Jurkat, Clone E6-1 (cell line): ENCODE data around the gene EML2.
"Not testable (repeated sequence)": the region's sequence is repeated elsewhere in the genome, so short reads cannot be mapped to it uniquely, and the experiment has no call there.

ENCODE experiments used
- DNase-seq: peaks from one replicate; pipeline ENCODE4 v3.0.0-alpha.2; 2011; ENCODE audit warnings: low read depth, low spot score
- H3K4me3 ChIP-seq: 2 replicates; pipeline ENCODE4 v1.5.1; 2011; ENCODE audit warnings: mild to moderate bottlenecking, low read length, control low read depth, moderate library complexity

EML2 gene

DNA sequence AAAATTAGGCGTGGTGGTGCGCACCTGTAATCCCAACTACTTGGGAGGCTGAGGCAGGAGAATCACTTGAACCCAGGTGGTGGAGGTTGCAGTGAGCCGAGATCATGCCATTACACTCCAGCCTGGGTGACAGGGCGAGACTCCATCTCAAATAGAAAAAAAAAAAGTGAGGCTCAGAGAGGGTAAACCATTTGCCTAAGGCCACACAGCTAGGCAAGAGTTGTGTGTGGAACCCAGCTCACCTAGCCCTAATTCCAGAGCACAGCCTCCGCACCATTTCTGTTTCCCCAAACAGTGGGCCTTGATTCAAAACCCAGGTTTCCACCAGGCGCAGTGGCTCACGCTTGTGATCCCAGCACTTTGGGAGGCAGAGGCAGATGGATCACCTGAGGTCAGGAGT is 11.0 kb downstream of the EML2 start:
- H3K4me3 ChIP-seq, DNase-seq: not testable (repeated sequence)

GRCh38 chr19:45623984-45624383 is 15.2 kb downstream of the EML2 start:
- DNase-seq, result no peak
- H3K4me3 ChIP-seq, result no peak overlapping the region

DNA sequence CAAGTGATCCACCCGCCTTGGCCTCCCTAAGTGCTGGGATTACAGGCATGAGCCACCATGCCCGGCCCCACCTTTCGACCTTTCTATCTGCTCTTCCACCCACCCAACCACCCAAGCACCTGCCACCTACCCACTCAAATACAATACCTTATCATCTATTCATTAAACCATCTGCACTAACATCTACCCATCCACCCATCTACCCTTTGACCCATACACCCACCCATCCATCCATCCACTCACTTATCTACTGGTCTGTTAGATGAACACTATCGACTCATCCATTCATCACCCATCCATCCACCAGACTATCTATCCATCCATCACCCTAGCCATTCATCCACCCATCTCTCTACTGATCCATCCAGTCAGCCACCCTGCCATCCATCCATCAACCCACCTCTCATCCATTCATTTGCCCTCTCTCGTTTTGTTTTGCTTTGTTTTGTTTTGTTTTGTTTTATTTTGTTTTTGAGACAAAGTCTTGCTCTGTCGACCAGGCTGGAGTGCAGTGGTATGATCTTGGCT is 17.2 kb downstream of the EML2 start:
- H3K4me3 ChIP-seq, result no peak overlapping the region
- no peak for DNase-seq

- no peak overlapping the region for H3K4me3 ChIP-seq
- no peak for DNase-seq
Measured at GRCh38 chr19:45621389-45621788, 17.8 kb downstream of the EML2 start.

DNA sequence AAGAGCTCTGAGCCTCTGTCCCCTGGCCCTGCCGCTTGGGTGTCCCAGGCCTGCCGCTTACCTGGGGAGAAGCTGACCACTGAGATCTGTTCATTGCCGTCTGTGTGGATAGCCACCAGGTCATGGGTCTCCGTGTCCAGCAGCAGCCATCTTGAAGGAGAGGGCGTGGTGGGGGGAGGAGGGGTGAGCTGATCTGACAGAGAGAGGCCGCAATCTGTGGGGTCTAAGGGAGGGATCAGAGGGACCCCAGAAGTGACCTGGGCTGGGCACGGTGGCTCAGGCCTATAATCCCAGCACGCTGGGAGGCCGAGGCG is 22.5 kb downstream of the EML2 start:
- H3K4me3 ChIP-seq, result no peak overlapping the region
- no peak for DNase-seq

- DNase-seq, result peak; percentile 87
- H3K4me3 ChIP-seq, result no peak overlapping the region
Measured at GRCh38 chr19:45615795-45616703, 23.1 kb downstream of the EML2 start.

DNA sequence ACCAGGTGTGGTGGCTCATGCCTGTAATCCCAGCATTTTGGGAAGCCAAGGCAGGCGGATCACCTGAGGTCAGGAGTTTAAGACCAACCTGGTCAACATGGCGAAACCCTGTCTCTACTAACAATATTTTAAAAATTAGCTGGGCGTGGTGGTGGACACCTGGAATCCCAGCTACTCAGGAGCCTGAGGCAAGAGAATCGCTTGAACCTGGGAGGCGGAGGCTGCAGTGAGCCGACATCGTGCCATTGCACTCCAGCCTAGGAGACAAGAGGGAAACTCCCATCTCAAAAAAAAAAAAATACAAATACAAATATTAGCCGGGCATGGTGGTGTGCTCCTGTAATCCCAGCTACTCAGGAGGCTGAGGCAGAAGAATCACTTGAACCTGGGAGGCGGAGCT is 24.1 kb downstream of the EML2 start:
- not testable (repeated sequence) for H3K4me3 ChIP-seq, DNase-seq

GRCh38 chr19:45613926-45614725 is 25.1 kb downstream of the EML2 start:
- no peak for DNase-seq
- no peak overlapping the region for H3K4me3 ChIP-seq

GRCh38 chr19:45608948-45609347 is 30.2 kb downstream of the EML2 start:
- DNase-seq, result no peak
- no peak overlapping the region for H3K4me3 ChIP-seq

GRCh38 chr19:45607071-45608029 is 31.8 kb downstream of the EML2 start:
- DNase-seq, result no peak
- H3K4me3 ChIP-seq, result peak overlapping the region; percentile 18

GRCh38 chr19:45601524-45602374 is 37.4 kb downstream of the EML2 start, which contains the start of gene GPR4:
Gene GPR4 (minus strand): TSS chr19:45602212. CDS start chr19:45591866, 10,346 bp downstream.
- no peak for DNase-seq
- H3K4me3 ChIP-seq, result no peak within 1 kb of the TSS

DNA sequence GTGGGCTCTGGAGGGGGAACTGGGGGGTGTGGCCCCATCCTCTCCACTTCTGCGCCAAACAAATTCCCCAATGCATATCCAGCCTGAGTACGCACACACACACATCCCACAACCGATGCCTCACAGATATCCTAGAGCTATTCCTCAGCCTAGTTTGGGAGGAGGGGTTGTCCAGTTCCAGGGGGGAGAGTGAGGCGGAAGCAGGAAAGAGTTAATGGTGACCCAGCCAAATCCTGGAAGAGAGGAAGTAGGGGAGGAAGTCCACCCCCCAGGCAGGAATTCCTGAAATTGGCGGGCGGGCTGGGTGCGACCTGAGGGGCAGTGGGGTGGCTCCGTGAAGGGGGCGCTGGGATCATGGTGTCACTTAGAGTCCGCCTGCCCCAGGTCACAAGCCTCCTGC is 38.1 kb downstream of the EML2 start:
- no peak for DNase-seq
- no peak overlapping the region for H3K4me3 ChIP-seq

DNA sequence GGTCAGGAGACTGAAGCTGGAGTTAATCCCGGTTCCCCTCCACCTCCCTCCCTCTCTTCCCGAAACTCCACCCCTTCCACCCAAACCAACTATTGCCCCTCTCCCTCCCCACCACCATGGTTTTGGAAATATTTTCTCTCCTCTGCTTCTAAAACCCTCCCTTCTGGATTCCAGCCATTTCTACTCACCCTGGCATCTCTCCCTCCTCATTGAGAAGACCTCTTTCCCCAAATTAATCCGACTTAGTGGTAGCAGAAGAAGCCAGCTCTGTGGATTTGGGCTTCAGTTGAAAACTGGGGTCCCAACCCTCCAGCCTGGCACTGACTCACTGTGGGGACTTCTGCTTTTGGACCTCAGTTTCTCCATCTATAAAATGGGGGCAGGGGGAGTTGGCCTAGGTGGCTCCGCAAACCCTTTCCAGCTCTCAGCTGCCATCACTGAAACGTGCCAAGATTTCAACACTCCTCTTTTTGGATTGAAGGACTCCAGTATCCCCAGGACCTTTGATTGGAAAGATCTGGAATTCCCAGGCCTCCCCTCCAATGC is 38.8 kb downstream of the EML2 start:
- H3K4me3 ChIP-seq, result no peak overlapping the region
- no peak for DNase-seq

- no peak for DNase-seq
Measured at GRCh38 chr19:45599286-45599685, 39.9 kb downstream of the EML2 start.

GRCh38 chr19:45598267-45599001 is 40.8 kb downstream of the EML2 start:
- peak overlapping the region; percentile 28 for H3K4me3 ChIP-seq
- no peak for DNase-seq

More at GRCh38 chr19:45599286-45599685, 39.9 kb downstream of the EML2 start:
- no peak overlapping the region for H3K4me3 ChIP-seq

GRCh38 chr19:45597425-45598111 is 41.6 kb downstream of the EML2 start:
- no peak for DNase-seq
- H3K4me3 ChIP-seq, result no peak overlapping the region

DNA sequence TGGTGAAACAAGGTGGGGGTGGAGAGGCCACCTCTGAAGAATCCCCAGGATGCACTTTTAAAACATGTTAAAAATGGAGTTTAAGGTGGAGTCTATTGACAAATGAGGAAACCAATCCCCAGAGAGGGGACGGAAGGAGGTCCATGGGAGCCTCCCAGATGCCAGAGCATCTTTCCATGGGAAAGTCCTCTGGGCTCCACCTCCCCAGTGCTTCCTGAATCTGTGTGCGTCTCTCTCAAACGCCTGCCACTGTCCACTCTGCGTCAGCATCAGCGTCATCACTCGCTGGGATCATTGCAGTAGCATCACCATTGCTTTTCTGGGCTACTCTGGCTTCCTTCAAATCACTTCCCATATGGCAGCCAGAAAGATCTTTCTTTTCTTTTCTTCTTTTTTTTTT is 43.4 kb downstream of the EML2 start:
- DNase-seq, result no peak

More for the DNA sequence above, 43.4 kb downstream of the EML2 start:
- H3K4me3 ChIP-seq, result no peak overlapping the region
